ENCODE measurements around the gene GNG7.

GNG7 gene

DNA sequence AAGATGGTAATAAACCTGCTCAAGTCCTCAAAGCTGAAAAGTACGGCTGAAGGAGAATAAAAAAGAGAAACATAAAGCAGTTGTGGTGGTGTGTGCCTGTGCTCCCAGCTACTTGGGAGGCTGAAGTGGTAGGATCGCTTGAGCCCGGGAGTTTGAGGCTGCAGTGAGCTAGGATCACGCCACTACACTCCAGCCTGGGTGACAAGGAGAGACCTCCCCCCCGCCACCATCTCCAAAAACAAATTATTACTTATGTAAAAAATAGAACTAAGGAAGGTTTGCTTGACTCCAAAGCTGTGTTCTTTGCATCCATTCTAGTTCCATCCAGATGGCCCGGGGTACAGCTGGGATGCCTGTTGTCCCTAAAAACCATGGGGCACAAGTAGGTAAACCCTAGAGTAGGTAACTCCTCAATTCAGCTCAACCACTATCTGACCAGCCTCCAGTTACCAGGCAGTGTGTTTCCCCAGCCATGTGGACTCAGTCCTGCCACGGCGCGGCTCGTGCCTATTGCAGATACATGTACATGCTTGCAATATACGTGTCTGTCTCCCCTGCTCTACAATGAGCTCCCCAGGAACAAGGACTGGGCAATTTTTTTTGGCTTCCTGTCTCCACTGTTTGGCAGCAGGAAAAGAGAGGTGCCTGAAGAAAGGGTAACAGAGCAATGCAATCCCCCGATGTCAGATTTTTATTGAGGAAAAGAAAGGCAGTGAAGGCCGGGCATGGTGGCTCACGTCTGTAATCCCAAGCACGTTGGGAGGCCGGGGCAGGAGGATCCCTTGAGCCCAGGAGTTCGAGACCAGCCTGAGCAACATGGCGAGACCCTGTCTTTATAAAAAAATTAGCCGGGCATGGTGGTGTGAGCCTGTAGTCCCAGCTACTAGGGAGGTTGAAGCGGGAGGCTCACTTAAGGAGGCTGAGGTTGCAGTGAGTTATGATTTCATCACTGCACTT is 101.3 kb downstream of the GNG7 start:
- DNase-seq (ENCODE audit: insufficient read length) (no peak), FAIRE-seq (no peak)
- TF ChIP-seq POLR2AphosphoS5 (IDR thresholded peaks at IDR 0.05; ENCODE audit: low read depth, low read length) (no peak), POLR2A (IDR thresholded peaks at IDR 0.05; ENCODE audit: low read depth, low read length) (no peak), TAF1 (IDR thresholded peaks at IDR 0.05; ENCODE audit: borderline replicate concordance, low read depth, low read length) (no peak)

DNA sequence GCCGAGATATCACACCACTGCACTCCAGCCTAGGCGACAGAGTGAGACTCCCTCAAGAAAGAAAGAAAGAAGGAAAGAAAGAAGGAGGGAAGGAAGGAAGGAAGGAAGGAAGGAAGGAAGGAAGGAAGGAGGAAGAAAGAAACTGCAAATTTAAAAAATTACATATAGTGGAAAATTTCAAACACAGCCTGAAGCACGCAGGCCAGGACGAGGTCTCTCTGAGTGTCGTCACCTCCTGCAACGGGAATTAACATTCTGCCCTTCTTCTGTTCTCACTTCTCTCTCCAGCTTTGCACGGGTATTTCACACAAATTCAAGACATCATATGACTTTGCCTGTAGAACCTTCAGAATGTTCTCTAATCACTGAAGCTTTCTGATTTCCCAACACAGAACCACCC is 108.2 kb downstream of the GNG7 start:
- no peak for TF ChIP-seq POLR2AphosphoS5 (IDR thresholded peaks at IDR 0.05; ENCODE audit: low read depth, low read length)
- TF ChIP-seq TAF1 (IDR thresholded peaks at IDR 0.05; ENCODE audit: borderline replicate concordance, low read depth, low read length), result no peak
- TF ChIP-seq POLR2A (IDR thresholded peaks at IDR 0.05; ENCODE audit: low read depth, low read length), result no peak
- DNase-seq (ENCODE audit: insufficient read length), result no peak
- FAIRE-seq, result peak; percentile 88

DNA sequence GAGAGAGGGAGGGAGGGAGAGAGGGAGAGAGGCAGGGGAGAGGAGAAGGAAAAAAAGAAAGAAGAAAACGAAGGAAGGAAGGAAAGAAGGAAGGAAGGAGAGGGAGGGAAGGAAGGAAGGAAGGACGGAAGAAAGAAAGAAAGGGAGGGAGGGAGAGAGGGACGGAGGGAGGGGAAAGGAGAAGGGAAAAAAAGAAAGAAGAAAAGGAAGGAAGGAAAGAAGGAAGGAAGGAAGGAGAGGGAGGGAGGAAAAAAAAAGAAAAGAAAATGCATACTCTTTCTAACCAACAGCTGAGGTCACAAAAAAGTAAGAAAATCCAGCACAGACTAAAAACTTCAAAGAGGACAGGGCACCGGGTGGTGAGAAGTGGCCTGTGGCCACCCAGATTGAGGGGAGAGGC is 109.7 kb downstream of the GNG7 start:
- no peak for DNase-seq (ENCODE audit: insufficient read length)
- no peak for TF ChIP-seq POLR2A (IDR thresholded peaks at IDR 0.05; ENCODE audit: low read depth, low read length)
- FAIRE-seq, result no peak

DNA sequence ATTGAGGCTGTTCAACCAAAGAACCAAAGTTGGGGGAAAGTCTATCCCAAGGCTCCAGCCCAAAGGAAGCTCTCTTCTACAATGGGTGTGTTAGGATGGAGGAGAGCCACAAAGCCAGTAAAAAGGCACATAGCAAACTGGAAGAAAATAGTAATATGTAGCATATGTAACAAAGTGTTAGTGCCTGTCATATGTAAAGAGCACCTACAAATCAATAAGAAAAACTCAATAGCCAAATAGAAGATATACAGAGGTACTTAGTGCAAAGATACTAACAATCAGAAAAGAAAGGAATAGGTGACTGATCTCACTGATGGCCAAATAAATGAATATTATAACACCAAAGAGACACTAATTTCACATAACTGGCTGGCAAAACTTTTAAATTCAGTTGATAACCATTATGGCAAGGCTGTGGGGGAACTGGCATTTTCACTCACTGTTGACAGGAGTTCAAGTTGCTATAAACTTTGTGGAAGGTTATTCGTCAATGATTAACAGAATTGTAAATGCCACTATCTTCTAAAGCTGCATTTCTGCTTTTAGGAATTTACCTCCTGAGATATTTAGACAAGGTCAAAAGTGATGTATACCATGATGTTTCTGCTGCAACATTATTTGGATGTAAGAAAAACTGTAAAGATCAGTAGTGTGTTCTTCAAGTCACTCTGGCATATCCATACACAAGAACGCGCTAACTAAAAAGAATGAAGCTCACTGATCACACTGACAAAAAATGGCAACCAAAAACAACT is 110.8 kb downstream of the GNG7 start:
- no peak for DNase-seq (ENCODE audit: insufficient read length)
- no peak for FAIRE-seq
- TF ChIP-seq POLR2A (IDR thresholded peaks at IDR 0.05; ENCODE audit: low read depth, low read length), result no peak

DNA sequence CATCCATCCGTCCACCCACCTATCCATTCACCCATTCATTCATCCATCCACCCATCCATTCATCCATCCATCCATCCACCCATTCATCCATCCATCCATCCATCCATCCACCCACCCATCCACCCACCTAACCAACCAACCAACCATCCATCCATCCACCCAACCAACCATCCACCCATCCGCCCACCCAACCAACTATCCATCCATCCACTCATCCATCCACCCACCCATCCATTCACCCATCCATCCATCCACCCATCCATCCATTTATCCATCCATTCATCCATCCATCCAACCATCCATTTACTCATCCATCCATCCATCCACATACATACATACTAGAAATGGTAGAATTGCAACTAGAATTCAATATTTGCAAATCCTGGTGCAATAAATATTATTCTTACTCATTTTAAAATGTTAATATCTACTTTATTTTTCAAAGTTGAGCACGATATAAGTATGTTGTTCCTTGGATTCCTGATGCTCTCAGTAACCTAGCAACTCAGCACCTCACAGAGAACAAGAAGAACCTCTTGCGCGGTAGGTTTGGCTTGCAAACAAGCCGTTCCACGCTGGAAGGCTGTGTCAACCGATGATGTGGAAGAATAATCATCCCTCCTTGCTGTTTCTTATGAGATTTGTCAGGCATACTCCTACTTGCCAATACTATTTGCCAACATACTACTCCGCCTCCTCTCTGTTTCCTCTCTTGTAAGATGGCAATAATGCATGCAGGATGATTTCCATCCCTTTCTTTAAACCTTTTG is 111.7 kb downstream of the GNG7 start:
- TF ChIP-seq TAF1 (IDR thresholded peaks at IDR 0.05; ENCODE audit: borderline replicate concordance, low read depth, low read length) (no peak), POLR2AphosphoS5 (IDR thresholded peaks at IDR 0.05; ENCODE audit: low read depth, low read length) (no peak)
- no peak for FAIRE-seq
- no peak for DNase-seq (ENCODE audit: insufficient read length)

DNA sequence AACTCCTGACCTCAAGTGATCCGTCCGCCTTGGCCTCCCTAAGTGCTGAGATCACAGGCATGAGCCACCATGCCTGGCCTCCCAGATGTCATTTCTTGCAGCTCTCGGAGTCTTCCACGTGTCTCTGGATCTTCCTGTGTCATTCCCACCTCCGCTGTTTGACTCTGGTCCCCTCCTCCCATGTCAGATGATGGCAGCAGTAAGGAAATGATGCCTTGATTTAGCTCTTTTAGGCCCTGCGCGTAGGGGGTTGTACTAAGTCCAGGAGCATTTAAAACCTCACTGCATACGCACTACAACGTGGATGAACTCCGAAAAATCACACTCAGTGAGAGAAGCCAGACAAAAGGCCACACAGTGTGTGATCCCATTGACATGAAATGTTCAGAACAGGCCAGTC is 113.1 kb downstream of the GNG7 start:
- TF ChIP-seq POLR2AphosphoS5 (IDR thresholded peaks at IDR 0.05; ENCODE audit: low read depth, low read length), result no peak
- no peak for TF ChIP-seq TAF1 (IDR thresholded peaks at IDR 0.05; ENCODE audit: borderline replicate concordance, low read depth, low read length)
- FAIRE-seq, result no peak

DNA sequence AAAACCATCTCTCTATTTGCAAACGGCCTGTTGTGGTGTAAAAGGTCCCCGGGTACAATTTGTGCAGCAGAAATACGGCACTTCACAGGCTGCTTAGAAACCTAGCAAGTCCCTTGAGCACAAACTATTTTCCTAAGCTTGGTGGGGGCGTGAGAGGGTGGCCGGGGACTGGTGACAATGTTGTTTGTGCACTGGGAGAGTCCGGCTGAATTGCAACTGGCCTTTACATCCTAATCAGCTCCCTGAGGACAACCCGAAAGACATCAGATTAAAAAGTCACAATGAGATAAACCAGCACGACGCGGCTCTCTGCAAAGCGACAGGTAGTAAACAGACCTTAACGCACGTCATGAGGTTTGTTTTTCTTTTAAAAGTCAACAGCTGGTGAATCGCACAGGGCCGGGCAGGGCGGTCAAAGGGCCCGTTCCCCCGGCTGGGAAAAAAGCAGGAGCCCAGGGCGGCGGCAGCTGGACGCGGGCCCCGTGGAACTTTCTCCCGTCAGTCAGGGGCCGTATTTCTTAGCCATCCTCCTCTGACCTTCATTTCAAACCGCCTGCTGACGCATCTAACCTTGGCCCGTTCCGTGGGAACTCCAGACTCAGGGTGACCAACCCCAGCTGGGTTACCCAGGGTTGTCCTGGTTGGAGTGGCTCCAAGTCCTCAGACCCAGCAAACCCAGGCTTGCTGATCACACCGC is 114.3 kb downstream of the GNG7 start:
- TF ChIP-seq POLR2AphosphoS5 (IDR thresholded peaks at IDR 0.05; ENCODE audit: low read depth, low read length), result no peak
- no peak for TF ChIP-seq TAF1 (IDR thresholded peaks at IDR 0.05; ENCODE audit: borderline replicate concordance, low read depth, low read length)
- no peak for TF ChIP-seq POLR2A (IDR thresholded peaks at IDR 0.05; ENCODE audit: low read depth, low read length)
- no peak for FAIRE-seq
- DNase-seq (ENCODE audit: insufficient read length), result no peak

More for the DNA sequence above, 113.1 kb downstream of the GNG7 start:
- no peak for DNase-seq (ENCODE audit: insufficient read length)

DNA sequence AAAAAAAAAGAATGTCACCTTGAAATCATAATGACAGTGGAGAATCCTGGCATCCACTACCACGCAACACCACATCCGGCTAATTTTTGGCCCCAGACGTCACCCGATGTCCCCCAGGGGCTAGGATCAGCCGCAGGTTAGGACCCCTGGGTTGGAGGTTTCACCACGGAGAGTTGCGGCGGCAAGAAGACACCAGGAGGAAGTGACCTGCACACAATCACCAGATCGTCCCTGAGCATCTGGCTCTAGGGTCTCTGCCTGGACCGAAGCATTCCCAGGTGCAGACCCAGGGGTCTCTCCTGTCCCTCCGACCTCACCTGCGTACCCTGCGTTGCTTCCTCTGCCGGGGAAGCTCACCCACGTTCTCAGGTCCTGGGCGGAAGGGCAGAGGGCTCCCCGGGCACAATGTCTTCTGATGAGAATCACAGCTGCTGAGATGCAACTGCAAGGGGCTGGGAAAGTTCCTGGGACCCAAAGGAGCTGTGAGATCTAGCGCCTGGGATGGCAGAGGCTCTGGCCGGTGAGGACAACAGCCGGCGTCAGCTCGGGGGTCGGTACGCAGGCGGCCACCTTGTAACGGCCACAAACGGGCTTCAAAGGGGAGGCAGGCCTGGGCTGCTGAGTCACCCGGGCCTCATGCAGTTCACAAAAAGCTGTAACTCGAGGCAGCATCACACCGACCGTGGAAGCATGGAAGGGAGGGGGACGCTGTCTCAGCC is 115.3 kb downstream of the GNG7 start:
- no peak for DNase-seq (ENCODE audit: insufficient read length)
- no peak for FAIRE-seq
- TF ChIP-seq TAF1 (IDR thresholded peaks at IDR 0.05; ENCODE audit: borderline replicate concordance, low read depth, low read length) (no peak), POLR2A (IDR thresholded peaks at IDR 0.05; ENCODE audit: low read depth, low read length) (no peak), POLR2AphosphoS5 (IDR thresholded peaks at IDR 0.05; ENCODE audit: low read depth, low read length) (no peak)

DNA sequence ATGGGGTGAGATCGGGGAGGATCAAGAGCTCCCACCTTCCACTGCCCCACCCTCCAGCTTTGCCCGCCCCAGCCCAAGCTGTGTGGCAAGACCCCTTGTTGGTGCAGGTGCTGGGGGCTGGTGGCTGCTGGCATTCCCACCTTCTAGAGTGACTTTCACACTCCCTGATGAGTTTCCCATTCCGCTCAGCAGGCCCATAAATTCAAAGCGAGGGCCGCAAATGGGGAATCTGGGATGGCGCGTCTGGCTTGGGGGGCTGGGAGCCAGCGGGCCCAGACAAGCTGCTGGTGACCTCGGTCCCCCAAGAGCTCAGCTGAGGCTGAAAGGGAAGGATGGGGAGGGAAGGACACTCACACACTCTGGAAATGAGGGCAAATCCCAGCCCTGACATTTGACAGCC is 116.3 kb downstream of the GNG7 start:
- DNase-seq (ENCODE audit: insufficient read length), result no peak
- no peak for TF ChIP-seq POLR2AphosphoS5 (IDR thresholded peaks at IDR 0.05; ENCODE audit: low read depth, low read length)
- FAIRE-seq, result no peak

DNA sequence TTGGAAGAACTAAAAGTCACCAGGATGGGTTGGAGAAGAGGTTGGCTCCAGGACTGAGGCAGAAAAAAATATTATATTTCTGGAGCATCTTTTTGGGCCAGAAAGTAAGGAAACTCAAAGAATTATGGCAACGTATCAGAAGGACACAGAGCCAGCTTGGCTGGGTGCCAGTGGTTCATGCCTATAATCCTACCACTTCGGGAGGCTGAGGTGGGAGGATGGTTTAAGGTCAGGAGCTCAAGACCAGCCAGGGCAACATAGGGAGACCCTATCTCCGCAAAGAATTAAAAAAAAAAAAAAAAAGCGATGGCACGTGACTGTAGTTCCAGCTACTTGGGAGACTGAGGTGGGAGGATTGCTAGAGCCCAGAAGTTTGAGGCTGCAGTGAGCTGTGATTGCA is 118.5 kb downstream of the GNG7 start:
- no peak for FAIRE-seq

More for the DNA sequence above, 118.5 kb downstream of the GNG7 start:
- no peak for DNase-seq (ENCODE audit: insufficient read length)
- TF ChIP-seq POLR2A (IDR thresholded peaks at IDR 0.05; ENCODE audit: low read depth, low read length), result no peak
